Epithelial cell of esophagus (primary cell): ENCODE data around the gene PPP1R3E.
A peak's percentile ranks its signal among the peaks of the same experiment; 100 is the strongest.

Source experiments
- DNase-seq: peaks from one replicate; pipeline ENCODE4 v3.0.0; 2010; ENCODE audit warnings: low read depth
- H3K4me3 ChIP-seq: 2 replicates; pipeline ENCODE4 v1.5.1; 2011; ENCODE audit warnings: mild to moderate bottlenecking, low read length, control low read depth
- TF ChIP-seq, protein P1 (sequence below): IDR thresholded peaks from 2 replicates; pipeline ENCODE4 v1.5.1; 2011; ENCODE audit warnings: low read depth, mild to moderate bottlenecking, low read length, control low read depth, inconsistent platforms; ENCODE audit not compliant: insufficient read depth; ENCODE audit errors: missing control alignments

The PPP1R3E gene

DNA sequence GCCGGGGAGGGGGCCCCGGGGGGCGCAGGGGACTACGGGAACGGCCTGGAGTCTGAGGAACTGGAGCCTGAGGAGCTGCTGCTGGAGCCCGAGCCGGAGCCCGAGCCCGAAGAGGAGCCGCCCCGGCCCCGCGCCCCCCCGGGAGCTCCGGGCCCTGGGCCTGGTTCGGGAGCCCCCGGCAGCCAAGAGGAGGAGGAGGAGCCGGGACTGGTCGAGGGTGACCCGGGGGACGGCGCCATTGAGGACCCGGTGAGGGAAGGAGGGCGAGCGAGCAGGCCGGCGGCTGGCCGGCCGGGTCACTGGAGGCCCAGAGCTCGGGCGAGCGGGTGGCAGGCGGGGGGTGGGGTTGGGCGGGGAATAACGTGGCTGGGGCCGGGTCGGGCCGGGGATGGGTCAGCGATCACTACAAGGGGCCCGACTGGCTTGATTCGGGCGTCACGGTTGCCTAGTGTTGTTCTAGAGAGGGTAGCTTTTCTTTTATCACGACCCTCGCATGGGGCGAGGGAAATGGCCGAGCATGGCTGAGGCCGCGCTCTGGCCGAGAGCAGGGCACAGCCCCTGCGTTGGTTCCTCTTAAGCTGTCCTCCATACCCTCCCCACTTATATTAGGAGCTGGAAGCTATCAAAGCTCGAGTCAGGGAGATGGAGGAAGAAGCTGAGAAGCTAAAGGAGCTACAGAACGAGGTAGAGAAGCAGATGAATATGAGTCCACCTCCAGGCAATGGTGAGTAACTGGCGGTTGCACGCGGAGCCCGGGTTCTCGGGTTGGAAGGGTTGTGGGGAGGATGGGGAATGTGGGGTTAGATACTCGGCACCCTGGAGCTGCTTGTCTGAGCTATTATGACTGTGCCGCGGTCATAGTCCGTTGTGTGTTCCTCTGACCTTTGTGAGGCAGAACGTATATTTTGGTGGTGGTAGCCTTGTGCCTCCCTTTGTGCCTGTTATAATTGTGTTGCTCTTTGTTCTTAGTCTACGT, 19.2 kb upstream of the PPP1R3E start:
- peak; percentile 75 for DNase-seq
- TF ChIP-seq, protein P1, sequence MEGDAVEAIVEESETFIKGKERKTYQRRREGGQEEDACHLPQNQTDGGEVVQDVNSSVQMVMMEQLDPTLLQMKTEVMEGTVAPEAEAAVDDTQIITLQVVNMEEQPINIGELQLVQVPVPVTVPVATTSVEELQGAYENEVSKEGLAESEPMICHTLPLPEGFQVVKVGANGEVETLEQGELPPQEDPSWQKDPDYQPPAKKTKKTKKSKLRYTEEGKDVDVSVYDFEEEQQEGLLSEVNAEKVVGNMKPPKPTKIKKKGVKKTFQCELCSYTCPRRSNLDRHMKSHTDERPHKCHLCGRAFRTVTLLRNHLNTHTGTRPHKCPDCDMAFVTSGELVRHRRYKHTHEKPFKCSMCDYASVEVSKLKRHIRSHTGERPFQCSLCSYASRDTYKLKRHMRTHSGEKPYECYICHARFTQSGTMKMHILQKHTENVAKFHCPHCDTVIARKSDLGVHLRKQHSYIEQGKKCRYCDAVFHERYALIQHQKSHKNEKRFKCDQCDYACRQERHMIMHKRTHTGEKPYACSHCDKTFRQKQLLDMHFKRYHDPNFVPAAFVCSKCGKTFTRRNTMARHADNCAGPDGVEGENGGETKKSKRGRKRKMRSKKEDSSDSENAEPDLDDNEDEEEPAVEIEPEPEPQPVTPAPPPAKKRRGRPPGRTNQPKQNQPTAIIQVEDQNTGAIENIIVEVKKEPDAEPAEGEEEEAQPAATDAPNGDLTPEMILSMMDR: peak; percentile 18
- H3K4me3 ChIP-seq: peak overlapping the region; percentile 91

DNA sequence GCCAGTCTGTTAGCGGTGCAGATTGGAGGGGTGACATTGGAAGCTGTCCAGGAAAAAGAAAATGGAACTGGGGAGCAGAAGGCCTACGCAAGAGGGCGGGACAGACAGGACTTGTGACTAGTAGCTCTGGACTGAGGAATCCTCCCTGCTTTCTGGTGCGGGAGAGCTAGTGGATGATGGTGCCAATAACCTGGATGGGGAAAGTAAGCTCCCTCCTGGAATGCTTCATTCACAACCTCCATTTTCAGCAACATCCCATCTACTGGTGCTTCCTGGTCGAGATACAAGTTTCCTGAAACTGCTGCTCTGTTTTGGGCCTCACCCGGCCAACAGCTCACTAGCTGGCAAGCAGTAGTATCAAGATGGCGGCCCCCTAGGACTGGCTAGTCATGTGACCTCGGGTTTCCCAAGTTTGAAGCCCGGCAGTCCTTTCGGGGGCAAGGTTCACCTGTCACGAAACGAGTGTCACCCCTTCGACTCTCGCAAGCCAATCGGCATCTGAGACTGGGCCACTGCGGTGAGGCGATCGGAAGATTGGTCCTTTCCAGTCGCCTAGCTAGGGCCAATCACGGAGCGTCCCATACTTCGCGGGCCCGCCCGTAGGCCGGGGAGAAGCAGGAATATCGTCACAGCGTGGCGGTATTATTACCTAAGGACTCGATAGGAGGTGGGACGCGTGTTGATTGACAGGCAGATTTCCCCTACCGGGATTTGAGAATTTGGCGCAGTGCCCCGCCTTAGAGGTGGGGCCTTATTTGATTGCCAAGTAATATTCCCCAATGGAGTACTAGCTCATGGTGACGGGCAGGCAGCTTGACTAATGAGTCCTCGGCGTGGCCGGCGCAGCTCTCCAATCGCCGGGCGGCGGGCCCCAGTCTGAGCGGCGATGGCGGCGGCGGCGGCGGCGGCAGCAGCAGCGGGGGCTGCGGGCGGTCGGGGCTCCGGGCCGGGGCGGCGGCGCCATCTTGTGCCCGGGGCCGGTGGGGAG, 18.2 kb upstream of the PPP1R3E start, which contains the start of gene PABPN1:
Gene PABPN1 (plus strand): TSS at position 874 of the 988 bp plus-strand sequence. CDS start 13 bp downstream, at position 887.
- peak within 1 kb of the TSS; percentile 91 for H3K4me3 ChIP-seq
- TF ChIP-seq, protein P1: no peak
- peak; percentile 100 for DNase-seq

DNA sequence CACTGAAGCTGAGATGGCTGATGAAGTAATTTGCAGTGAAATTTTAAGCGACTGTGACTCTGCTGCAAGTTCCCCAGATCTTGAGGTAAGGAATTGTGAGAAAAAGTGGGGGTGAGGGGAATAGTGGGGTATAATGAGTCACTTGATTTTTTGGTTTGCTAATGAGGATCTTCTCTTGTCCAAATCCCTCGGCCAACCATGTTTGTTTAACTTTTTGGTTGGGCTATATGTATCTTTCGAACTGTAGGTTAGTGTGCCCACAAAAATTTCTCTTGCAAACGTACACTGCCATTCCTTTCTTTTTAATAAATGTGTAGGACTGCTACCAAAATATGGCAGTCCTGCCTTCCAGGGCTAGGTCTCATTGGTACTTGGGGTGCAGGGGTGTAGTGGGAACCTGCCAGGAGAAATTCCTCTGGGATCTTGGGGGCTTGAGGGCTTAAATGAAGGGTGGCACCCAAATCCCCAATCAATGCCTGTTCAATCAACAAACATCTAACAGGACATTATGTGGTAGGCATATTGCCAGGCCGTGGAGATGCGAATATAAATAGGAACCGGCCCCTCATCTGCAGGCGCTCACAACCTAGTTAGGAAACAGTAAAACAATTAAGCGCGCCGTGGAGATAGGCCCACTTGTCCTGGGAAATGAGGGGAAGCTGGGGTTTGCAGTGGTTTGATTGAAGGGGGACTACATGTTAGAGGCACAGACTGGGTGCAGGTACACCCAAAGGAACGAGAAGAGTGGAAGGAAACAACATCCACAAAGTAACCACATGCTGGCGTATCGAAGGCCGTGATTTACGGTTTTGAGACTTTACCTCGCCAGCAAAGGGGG, 17.3 kb upstream of the PPP1R3E start:
- peak overlapping the region; percentile 38 for H3K4me3 ChIP-seq
- TF ChIP-seq, protein P1: no peak
- DNase-seq: no peak

DNA sequence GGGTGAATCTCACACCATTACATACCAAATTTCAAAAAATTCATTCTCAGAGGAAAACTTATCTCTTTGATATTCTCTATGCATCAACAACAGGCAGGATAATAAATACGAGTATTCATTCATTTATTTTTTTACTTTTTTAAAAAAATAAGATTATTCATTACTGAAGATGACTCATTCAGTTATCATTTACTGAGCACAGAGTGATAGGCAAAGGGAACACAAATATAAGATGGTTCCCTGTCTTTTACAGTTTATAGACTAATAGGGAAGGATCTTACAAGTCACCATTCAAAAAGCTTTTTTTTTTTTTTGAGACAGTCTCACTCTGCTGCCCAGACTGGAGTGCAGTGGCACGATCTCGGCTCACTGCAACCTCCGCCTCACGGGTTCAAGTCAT, 13.6 kb upstream of the PPP1R3E start:
- TF ChIP-seq, protein P1: no peak
- no peak overlapping the region for H3K4me3 ChIP-seq
- no peak for DNase-seq

DNA sequence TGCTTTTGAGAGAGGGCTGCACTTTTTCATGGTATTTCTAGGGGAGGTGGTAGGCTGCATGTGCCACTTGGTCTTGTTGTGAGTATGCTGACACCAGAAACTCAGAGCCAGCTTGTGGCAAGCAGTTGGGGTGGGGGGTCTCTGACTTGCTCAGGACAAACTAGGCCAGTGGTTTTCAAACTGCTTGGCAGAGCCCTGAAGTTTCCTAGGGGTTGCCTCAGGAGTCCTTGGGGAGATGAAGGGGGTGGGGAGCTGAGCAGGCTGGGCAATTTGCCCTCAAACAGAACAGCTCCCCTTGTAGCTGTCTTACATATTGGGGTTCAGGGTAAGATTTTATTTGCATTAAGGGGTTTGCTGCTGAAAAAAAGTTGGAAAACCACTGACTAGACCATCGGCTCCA, 7.9 kb upstream of the PPP1R3E start:
- TF ChIP-seq, protein P1: no peak
- no peak for DNase-seq
- H3K4me3 ChIP-seq: no peak overlapping the region
